Right lobe of liver (tissue), 6 donors: Measurements from ENCODE around the gene SULT4A1. TPM values are rescaled to one million over a fixed set of nuclear protein-coding genes. Genes with fewer than 3 reads are reported as not detected.

Experiments used
- ATAC-seq, 4 donors: fragments of 200-7000 bp; cut with Tn5 transposase; one replicate each; pipeline ENCODE4 v1.9.1; 2020; ENCODE audit warnings: mild to moderate bottlenecking in 4 of 4, moderate library complexity in 4 of 4
- DNase-seq, 3 donors: peaks; one replicate each; pipeline ENCODE4 v3.0.0-alpha.2; 2020
- H3K27ac ChIP-seq, 3 donors: fragments of 200-600 bp; one replicate each; pipeline ENCODE4 v1.8.0; 2022
- H3K27me3 ChIP-seq, 2 donors: fragments of 200-600 bp; one replicate each; pipeline ENCODE4 v1.8.0; 2022
- H3K36me3 ChIP-seq, 4 donors: fragments of 200-600 bp; sonication (generic) in 1 of 4; one replicate each; pipeline versions ENCODE4 v1.5.1 to v1.8.0; 2017 to 2022; ENCODE audit warnings: control low read depth in 1 of 4
- H3K4me1 ChIP-seq, 4 donors: fragments of 200-600 bp; sonication (generic) in 1 of 4; one replicate each; pipeline versions ENCODE4 v1.5.1 to v1.8.0; 2017 to 2022; ENCODE audit warnings: control low read depth in 1 of 4
- H3K4me3 ChIP-seq, 3 donors: fragments of 200-600 bp; one replicate each; pipeline ENCODE4 v1.8.0; 2022
- H3K9me3 ChIP-seq, 4 donors: fragments of 200-600 bp; sonication (generic) in 1 of 4; one replicate each; pipeline versions ENCODE4 v1.5.1 to v1.8.0; 2017 to 2022; ENCODE audit warnings: control low read depth in 1 of 4
- CTCF ChIP-seq, 4 donors: fragments of 200-600 bp in 3 of 4; fragments of 450-650 bp in 1 of 4; IDR thresholded peaks; one replicate each; pipeline versions ENCODE4 v1.5.1 to v1.8.0; 2016 to 2022; ENCODE audit warnings: antibody characterized with exemption in 4 of 4, mild to moderate bottlenecking in 2 of 4
- POLR2A ChIP-seq: fragments of 450-650 bp; IDR thresholded peaks from one replicate; pipeline ENCODE4 v1.6.1; 2017; ENCODE audit warnings: antibody characterized with exemption, mild to moderate bottlenecking
- WGBS: methylation state at CpG from one replicate; pipeline ENCODE4 v1.1.6; 2018; ENCODE audit warnings: low coverage, low lambda C conversion rate; ENCODE audit not compliant: insufficient coverage; ENCODE audit errors: missing lambda C conversion rate; 5-methylcytosine and 5-hydroxymethylcytosine counted together
- intact Hi-C, 2 donors: fragments of 100-400 bp; cut with DNase I; formaldehyde crosslinking; loops; one replicate each; pipeline versions ENCODE4 v1.11.2 to v1.14.1; 2022
- total RNA-seq, 6 experiments: library from RNA; depleted of rRNA in 2 of 6; stranded (reverse); fragments of >200 nt in 2 of 6; fragmentation: NEBNext Ultra II Directional in 3 of 6; extraction: Animal tissue kit (Norgen Biotek cat#: 25700) in 3 of 6; gene quantifications; one replicate each; pipeline versions ENCODE4 v1.1.0 to v1.2.4, GENCODE V29; 2016 to 2023
- donor health status: DM: no; HTN: yes; CAD: no.
- donor health status: DM: no; HTN: no; CAD: no.
- donor health status: DM: no; HTN: no; CAD: no.
- donor health status: DM: no; HTN: yes; CAD: no.
- donor health status: DM: no; HTN: yes; CAD: no.

The SULT4A1 gene
- total RNA-seq, 6 experiments from 2014 or later, result 0.09 to 0.20 (median 0.15) TPM; not detected in 2

- Histone ChIP-seq H3K4me3 (no peak overlapping the region), H3K27ac (no peak overlapping the region), H3K9me3 (no peaks in the 10 kb centered on the region), H3K27me3 (peaks cover 0 to 15% of the 10 kb centered on the region in 2 donors), H3K4me1 (peaks cover 0 to 6% (median 3%) of the 10 kb centered on the region in 4 donors), H3K36me3 (no peaks in the 10 kb centered on the region)
- 63% methylated on average over 8 of the region's 16 CpGs for WGBS
- intact Hi-C loops, result no loop called here
- no peak for TF ChIP-seq POLR2A
- no peak for TF ChIP-seq CTCF (IDR thresholded peaks at IDR 0.05)
- ATAC-seq, result no peak
- peak in 1 of 3 donors; percentile 31 for DNase-seq
These were observed 27.0 kb upstream of the SULT4A1 start for GRCh38 chr22:43889201-43889859.

DNA sequence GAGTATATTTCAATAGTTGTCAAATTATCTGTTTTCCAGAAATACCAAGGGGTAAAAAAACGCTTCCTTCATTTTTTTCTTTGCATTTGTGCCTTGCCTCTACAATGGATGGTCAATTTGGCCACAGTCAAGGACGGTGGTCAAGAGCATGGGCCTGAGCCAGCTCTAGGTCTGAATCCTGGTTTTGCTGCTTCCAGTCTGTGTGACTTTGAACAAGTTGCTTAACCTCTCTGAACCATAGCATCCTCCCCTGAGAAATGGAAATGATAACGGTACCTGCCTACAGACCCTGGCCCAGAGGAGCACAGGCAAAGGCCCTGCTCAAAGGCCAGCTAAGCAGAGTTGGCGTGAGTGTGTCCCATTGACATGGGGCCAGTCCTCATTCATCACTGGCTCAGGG, 26.4 kb upstream of the SULT4A1 start:
- intact Hi-C loops, result no loop called here
- Histone ChIP-seq H3K9me3 (no peaks in the 10 kb centered on the region), H3K4me1 (peaks cover 0 to 6% (median 3%) of the 10 kb centered on the region in 4 donors), H3K36me3 (no peaks in the 10 kb centered on the region), H3K27ac (no peak overlapping the region), H3K4me3 (no peak overlapping the region), H3K27me3 (peaks cover 0 to 15% of the 10 kb centered on the region in 2 donors)
- DNase-seq, result no peak
- TF ChIP-seq CTCF (IDR thresholded peaks at IDR 0.05) (no peak), POLR2A (no peak)
- 35% methylated on average over 2 of the region's 4 CpGs for WGBS
- ATAC-seq, result no peak

DNA sequence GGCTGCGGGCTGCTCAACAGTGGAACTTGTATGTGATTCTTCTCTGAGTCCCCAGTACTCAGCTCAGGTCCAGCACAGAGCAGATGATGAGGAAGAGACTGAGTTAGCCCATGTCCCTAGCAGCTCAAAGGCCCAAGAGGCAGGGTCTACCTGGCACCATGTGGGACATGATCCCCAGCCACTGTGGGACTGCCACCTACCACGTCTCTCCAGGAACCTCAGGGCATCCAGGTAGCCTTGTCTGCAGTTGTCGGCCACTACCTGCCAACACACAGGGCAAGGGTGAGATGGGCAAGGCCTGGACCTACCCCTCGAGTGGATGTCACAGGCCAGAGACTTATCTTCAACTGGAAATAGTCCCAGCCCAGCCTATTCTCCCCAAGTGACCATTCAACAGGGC, 25.1 kb upstream of the SULT4A1 start:
- H3K4me1 ChIP-seq, result peaks cover 0 to 6% (median 3%) of the 10 kb centered on the region in 4 donors
- peak in 1 of 3 donors; percentile 12 for DNase-seq
- H3K36me3 ChIP-seq, result no peaks in the 10 kb centered on the region
- no peak overlapping the region for H3K4me3 ChIP-seq
- peaks cover 0 to 15% of the 10 kb centered on the region in 2 donors for H3K27me3 ChIP-seq
- WGBS, result 80% methylated on average over 1 of the region's 4 CpGs
- intact Hi-C loops, result no loop called here
- no peak overlapping the region for H3K27ac ChIP-seq
- no peaks in the 10 kb centered on the region for H3K9me3 ChIP-seq
- no peak for TF ChIP-seq CTCF (IDR thresholded peaks at IDR 0.05)
- no peak for TF ChIP-seq POLR2A
- no peak for ATAC-seq

- H3K4me1 ChIP-seq, result peaks cover 0 to 2% (median under 1%) of the 10 kb centered on the region in 4 donors
- H3K4me3 ChIP-seq, result no peak overlapping the region
- no peaks in the 10 kb centered on the region for H3K9me3 ChIP-seq
- no peak overlapping the region for H3K27ac ChIP-seq
- DNase-seq (no peak), ATAC-seq (no peak)
- H3K36me3 ChIP-seq, result no peaks in the 10 kb centered on the region
- no peak for TF ChIP-seq POLR2A
- TF ChIP-seq CTCF (IDR thresholded peaks at IDR 0.05), result no peak
- WGBS, result 56% methylated on average over 3 of the region's 8 CpGs
- peaks cover 0 to 7% of the 10 kb centered on the region in 2 donors for H3K27me3 ChIP-seq
- intact Hi-C loops, result no loop called here
These were observed 23.9 kb upstream of the SULT4A1 start for GRCh38 chr22:43886231-43886630.
